OCI-LY7 (cell line): ENCODE results near the gene SMAP1. TPM values are rescaled to one million over a fixed set of nuclear protein-coding genes. Genes with fewer than 3 reads are reported as not detected.

Experiments used
- BruUV-seq: library from RNA; stranded (reverse); fragments of 400-500 nt; replicated peaks from 2 replicates; lab custom pipeline; 2021; lab: Mats Ljungman, UMichigan
- CTCF ChIA-PET: fragments of 300-600 bp; sonication (Branson Sonifier 250); formaldehyde crosslinking; loops from one replicate; lab custom pipeline; 2022; ENCODE audit warnings: antibody characterized with exemption; ENCODE audit not compliant: unreplicated experiment; lab: Charles Lee
- POLR2A ChIA-PET: fragments of 300-600 bp; sonication (Branson Sonifier 250); formaldehyde crosslinking; loops from one replicate; lab custom pipeline; 2022; ENCODE audit warnings: antibody characterized with exemption; lab: Charles Lee
- DNase-seq: peaks from one replicate; pipeline ENCODE4 v3.0.0-alpha.2; 2015; ENCODE audit warnings: low spot score
- H2AFZ ChIP-seq: fragments of 200-600 bp; sonication (generic), shearing (Covaris generic); 2 replicates; pipeline ENCODE4 v1.6.1; 2014; ENCODE audit warnings: mild to moderate bottlenecking, antibody characterized with exemption, low read length, moderate library complexity
- H3K27ac ChIP-seq: fragments of 200-600 bp; sonication (generic); 2 replicates; pipeline ENCODE4 v1.5.1; 2014; ENCODE audit warnings: mixed run types, low read depth, mild to moderate bottlenecking, moderate library complexity, low read length, inconsistent platforms; ENCODE audit not compliant: poor library complexity, severe bottlenecking
- H3K36me3 ChIP-seq: fragments of 200-600 bp; sonication (generic); 2 replicates; pipeline ENCODE4 v1.6.1; 2014; ENCODE audit warnings: mild to moderate bottlenecking, antibody characterized with exemption, low read length, moderate library complexity, mixed read lengths; ENCODE audit not compliant: insufficient read depth
- H3K4me1 ChIP-seq: fragments of 200-600 bp; sonication (generic); 2 replicates; pipeline ENCODE4 v1.5.1; 2014; ENCODE audit warnings: mild to moderate bottlenecking, low read length; ENCODE audit not compliant: insufficient read depth, poor library complexity, severe bottlenecking
- H3K4me2 ChIP-seq: fragments of 200-600 bp; sonication (generic); 2 replicates; pipeline ENCODE4 v1.6.1; 2014; ENCODE audit warnings: mild to moderate bottlenecking, low read length
- H3K4me3 ChIP-seq: fragments of 200-600 bp; sonication (generic); 2 replicates; pipeline ENCODE4 v1.5.1; 2014; ENCODE audit warnings: mild to moderate bottlenecking, low read depth, low read length; ENCODE audit not compliant: poor library complexity, severe bottlenecking
- H3K79me2 ChIP-seq: fragments of 200-600 bp; sonication (generic); 2 replicates; pipeline ENCODE4 v1.6.1; 2016; ENCODE audit warnings: low read depth, mild to moderate bottlenecking, low read length, moderate library complexity, mixed read lengths; ENCODE audit not compliant: insufficient read depth
- H3K9me2 ChIP-seq: fragments of 200-600 bp; sonication (generic); 2 replicates; pipeline ENCODE4 v1.6.1; 2016; ENCODE audit warnings: mild to moderate bottlenecking, low read length, mixed read lengths; ENCODE audit not compliant: insufficient read depth
- H3K9me3 ChIP-seq: fragments of 200-600 bp; sonication (generic); 2 replicates; pipeline ENCODE4 v1.6.1; 2014; ENCODE audit warnings: mild to moderate bottlenecking, mixed run types, low read length, mixed read lengths
- H4K20me1 ChIP-seq: fragments of 200-600 bp; sonication (generic); 2 replicates; pipeline ENCODE4 v1.6.1; 2014; ENCODE audit warnings: mild to moderate bottlenecking, antibody characterized with exemption, low read length, moderate library complexity, mixed read lengths; ENCODE audit not compliant: insufficient read depth
- CTCF ChIP-seq: fragments of 200-600 bp; sonication (generic); conservative IDR thresholded peaks from 2 replicates; pipeline ENCODE4 v1.5.1; 2014; ENCODE audit warnings: mild to moderate bottlenecking, antibody characterized with exemption, low read length, moderate library complexity, mixed read lengths
- EZH2phosphoT487 ChIP-seq: fragments of 200-600 bp; sonication (generic); IDR thresholded peaks from 2 replicates; pipeline ENCODE4 v1.6.1; 2018; ENCODE audit warnings: low read depth, borderline replicate concordance, mild to moderate bottlenecking, mixed run types, antibody characterized with exemption, low read length, moderate library complexity, mixed read lengths
- intact Hi-C: fragments of 100-400 bp; cut with micrococcal nuclease; formaldehyde crosslinking; loops from one replicate; pipeline ENCODE4 v1.10.0; 2022; ENCODE audit not compliant: unreplicated experiment
- total RNA-seq, 2 experiments: library from RNA; depleted of rRNA in 1 of 2; stranded (reverse); fragments of >200 nt in 1 of 2; shearing (Covaris generic) in 1 of 2; gene quantifications; 2 replicates each; pipeline ENCODE4 v1.2.3, GENCODE V29; 2014 to 2022

Gene SMAP1
- total RNA-seq, 2 experiments from 2014 or later = 15.1 to 28.9 TPM

- DNase-seq = no peak
- BruUV-seq = no TSS peak
- Histone ChIP-seq H3K36me3 (no peaks in the 10 kb centered on the region), H3K27ac (no peak overlapping the region), H3K9me3 (no peaks in the 10 kb centered on the region), H3K4me2 (no peak overlapping the region), H2AFZ (no peak overlapping the region), H3K79me2 (no peaks in the 10 kb centered on the region), H3K4me3 (no peak overlapping the region), H4K20me1 (no peaks in the 10 kb centered on the region), H3K4me1 (no peaks in the 10 kb centered on the region), H3K9me2 (no peaks in the 10 kb centered on the region)
- TF ChIP-seq CTCF (no peak), EZH2phosphoT487 (no peak)
- intact Hi-C loops = no loop called here
- CTCF ChIA-PET = no interaction called here
- POLR2A ChIA-PET = interaction anchor here (0.6 to 1.7 kb wide), 7 partner anchors 9 to 322 kb away, joined by 3 to 6 read pairs (median 3); no protein-coding TSS in a partner anchor
Measured at GRCh38 chr6:70838907-70839285, 171.2 kb downstream of the SMAP1 start.

DNA sequence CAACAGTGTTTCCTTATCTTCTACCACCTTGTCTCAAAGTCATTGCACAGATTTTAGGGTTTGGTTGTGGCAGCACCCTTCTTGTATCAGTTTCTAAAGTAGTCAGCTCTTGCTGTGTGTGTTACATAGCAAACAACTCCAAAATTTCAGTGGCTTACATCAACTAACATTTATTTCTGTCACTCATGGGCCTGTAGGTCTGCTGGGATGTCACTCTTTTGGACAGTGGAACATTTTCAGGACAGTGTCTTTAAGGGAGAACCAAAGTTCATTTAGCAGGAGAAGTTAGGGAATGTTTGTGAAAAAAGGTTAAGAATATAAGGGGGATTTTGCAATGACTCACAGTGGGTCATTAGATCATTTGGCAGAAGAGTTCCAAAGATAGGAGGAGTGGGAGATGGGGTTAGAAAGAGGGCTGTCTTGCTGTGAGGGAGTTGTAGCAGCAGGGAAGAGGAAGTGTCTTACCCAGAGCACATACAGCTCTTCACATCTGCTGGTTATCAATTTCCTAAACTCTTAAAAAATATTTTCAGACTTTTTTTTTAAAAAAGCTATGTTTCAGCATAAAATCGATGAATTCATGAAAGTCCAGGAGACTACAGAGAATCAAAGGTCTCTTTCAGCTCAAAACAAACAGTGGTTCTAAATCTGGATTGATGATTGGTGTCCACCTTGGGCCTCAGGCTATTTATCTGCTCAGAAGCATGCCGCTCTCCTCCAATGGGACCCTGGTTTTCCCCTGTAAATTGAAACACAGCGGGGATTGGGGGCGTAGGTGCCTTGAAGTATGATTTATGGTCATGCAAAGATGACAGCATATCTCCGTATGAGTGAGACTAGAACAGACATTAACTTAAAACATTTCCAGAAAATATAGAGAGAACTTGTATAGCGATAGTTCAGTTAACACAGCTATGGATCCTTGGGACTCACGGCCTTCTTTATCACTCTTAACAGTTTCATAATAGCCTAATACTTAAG, 171.9 kb downstream of the SMAP1 start:
- ChIA-PET CTCF (no interaction called here), POLR2A (interaction anchor here (0.6 to 1.7 kb wide), 7 partner anchors 8 to 323 kb away, joined by 3 to 6 read pairs (median 3); no protein-coding TSS in a partner anchor)
- no peak overlapping the region for H3K27ac ChIP-seq
- no peaks in the 10 kb centered on the region for H3K9me2 ChIP-seq
- DNase-seq = no peak
- H2AFZ ChIP-seq = no peak overlapping the region
- no peaks in the 10 kb centered on the region for H3K9me3 ChIP-seq
- no peak overlapping the region for H3K4me3 ChIP-seq
- TF ChIP-seq EZH2phosphoT487 (no peak), CTCF (no peak)
- H4K20me1 ChIP-seq = no peaks in the 10 kb centered on the region
- H3K36me3 ChIP-seq = no peaks in the 10 kb centered on the region
- H3K4me1 ChIP-seq = no peaks in the 10 kb centered on the region
- BruUV-seq = no TSS peak
- H3K4me2 ChIP-seq = no peak overlapping the region
- intact Hi-C loops = no loop called here
- H3K79me2 ChIP-seq = no peaks in the 10 kb centered on the region

DNA sequence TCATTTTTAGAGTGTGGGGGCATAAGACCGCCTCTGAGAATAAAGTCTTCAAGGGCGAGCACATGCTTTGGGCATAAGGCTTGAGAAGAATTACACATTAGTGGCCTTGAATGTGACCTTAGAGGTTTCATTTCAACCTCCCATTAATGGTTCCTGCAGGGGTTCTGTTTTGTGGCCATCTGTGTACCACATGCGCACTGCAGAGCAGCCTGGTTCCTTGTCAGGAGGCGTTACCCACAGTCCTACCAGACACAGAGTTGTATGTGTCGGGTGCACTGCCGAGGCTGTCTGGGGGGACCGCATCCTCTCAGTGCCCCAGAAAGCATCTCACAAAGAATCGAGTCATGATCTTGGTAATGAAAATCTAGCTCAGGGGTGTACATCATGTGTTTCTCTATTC, 173.4 kb downstream of the SMAP1 start:
- H3K27ac ChIP-seq = no peak overlapping the region
- no peaks in the 10 kb centered on the region for H3K4me1 ChIP-seq
- H3K4me2 ChIP-seq = no peak overlapping the region
- BruUV-seq = no TSS peak
- TF ChIP-seq CTCF = no peak
- TF ChIP-seq EZH2phosphoT487 = no peak
- H3K79me2 ChIP-seq = no peaks in the 10 kb centered on the region
- no peak for DNase-seq
- intact Hi-C loops = no loop called here
- CTCF ChIA-PET = no interaction called here
- H3K9me2 ChIP-seq = no peaks in the 10 kb centered on the region
- no peaks in the 10 kb centered on the region for H3K36me3 ChIP-seq
- H3K4me3 ChIP-seq = no peak overlapping the region
- no peak overlapping the region for H2AFZ ChIP-seq
- H4K20me1 ChIP-seq = no peaks in the 10 kb centered on the region
- POLR2A ChIA-PET = interaction anchor here (0.8 kb wide), 1 partner anchor 16 kb away, joined by 4 read pairs; no protein-coding TSS in a partner anchor
- H3K9me3 ChIP-seq = no peaks in the 10 kb centered on the region
